ENCODE results near the gene SMIM12.

The SMIM12 gene, protein sequence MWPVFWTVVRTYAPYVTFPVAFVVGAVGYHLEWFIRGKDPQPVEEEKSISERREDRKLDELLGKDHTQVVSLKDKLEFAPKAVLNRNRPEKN

DNA sequence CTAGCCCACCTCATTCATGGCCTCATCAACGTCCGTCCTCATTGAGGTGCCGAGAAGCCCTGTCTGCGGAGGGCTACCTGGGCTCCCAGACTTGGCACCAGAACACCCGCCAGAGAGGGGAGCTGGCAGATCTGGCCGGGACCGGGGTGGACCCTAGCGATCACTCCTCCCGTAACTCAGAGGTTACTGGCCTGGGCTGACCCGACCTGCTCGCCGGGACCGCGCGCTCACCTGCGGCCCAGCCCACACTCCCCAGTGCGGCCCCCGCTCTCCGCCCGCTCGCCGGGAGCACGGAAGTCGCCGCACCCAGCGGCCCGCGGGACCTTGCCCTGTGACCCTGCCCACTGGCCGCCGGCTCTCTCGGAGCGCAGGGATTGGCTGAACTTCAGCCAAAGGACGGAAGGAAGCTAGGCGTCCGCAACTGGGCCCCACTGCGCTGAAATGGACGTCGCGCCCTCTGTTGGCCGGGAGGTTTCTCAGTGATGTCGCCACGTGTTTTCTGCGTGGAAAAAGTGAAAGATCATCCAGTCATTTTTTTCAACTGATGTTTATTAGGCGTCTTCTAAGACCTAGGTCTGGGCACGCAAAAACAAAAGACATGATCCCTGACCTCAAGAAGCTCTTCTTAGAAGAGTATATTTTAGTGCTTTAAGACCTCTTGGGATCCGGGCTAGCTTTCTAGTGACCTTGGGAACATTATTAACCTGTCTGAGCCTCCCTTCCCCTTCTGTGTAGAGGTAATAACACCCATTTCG lies at the start of gene SMIM12:
Gene SMIM12 (minus strand): TSS at position 304 of the 755 bp plus-strand sequence. CDS start 3,772 bp downstream, outside the sequence.
- DNase-seq (ENCODE audit: low read depth) = peak; percentile 81

DNA sequence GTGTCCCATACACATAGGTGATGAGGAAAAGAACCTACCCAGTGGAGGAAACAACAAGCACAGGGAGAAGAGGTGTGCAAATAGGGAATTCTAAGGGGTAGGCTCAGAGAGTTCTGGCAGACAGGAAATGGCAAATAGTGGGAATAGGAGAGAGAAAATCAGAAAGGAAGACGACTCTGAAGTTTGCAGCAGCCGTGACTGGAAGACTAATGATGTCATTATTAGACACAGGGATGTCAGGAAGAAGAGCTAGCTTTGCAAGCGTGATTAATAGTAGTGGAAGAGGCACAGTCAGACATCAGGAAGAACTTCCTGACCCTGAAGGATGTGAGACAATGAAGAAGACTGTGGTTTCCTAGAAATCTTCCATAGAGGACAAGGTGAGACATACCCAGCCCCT lies 48.8 kb upstream of the SMIM12 start:
- no peak for DNase-seq (ENCODE audit: low read depth)

DNA sequence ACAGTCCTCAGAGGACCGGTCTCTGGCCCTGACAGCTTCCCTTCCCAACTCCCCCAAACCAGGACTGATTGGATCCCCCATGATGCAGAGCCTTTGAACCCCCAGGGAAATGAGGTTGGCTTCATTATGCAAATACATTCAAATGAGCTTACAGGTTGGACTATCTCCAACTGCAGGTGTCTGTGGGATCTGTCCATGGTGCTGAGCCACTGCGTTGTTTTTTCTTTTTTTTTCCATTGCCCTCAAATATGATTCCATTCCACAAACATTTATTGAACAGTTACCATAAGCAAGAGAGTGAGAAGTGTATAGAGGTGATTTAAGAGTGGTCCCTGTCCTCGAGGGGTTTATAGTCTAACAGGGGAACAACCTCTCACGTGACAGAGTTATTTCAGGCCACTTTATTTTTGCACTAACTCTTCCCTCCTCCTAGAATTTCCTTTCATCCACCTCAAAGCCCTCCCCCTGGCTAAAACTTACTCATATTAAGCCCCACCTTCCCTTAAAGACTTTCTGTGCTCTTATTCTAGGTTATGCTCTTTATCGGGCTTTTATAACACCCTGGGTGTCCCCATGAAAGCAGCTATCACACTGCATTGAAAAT lies 48.0 kb upstream of the SMIM12 start:
- no peak for DNase-seq (ENCODE audit: low read depth)

DNA sequence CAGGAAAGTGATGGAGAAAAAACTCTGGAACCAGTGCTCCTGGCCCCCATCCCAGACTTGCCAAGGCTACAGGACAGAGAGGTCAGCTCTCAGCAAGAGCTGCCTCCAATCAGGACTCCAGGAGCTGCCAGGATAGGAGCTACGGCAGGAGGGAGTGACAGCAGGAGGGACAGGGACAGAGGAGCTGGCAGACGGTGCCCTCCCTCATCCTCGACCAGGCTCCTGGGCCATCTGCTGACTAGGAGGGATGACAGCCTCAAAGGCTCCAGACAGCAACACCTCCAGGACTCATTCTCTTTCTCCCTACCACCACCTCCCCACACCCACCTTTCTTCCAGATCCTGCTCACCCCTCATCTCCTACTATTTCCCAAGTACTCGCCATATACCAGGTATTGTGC lies 47.2 kb upstream of the SMIM12 start:
- DNase-seq (ENCODE audit: low read depth) = no peak

DNA sequence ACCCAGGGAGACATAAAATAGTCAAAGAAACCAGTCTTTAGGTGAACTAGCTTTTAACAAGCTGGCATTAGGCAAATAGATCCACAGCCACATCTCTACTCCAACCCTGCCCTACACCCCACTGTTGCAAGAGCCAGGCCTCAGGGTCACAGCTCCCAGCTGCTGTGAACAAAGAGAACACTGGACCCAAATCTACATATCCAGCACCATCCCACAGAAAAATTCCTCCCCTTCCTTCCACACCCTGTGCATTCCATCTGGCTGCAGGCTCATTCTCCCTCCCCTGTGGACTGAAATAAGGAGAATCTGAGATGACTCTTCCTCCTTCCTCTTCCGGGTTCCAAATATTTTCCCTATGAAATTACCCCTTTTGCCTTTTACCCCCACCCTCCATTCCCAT lies 46.7 kb upstream of the SMIM12 start:
- no peak for DNase-seq (ENCODE audit: low read depth)

DNA sequence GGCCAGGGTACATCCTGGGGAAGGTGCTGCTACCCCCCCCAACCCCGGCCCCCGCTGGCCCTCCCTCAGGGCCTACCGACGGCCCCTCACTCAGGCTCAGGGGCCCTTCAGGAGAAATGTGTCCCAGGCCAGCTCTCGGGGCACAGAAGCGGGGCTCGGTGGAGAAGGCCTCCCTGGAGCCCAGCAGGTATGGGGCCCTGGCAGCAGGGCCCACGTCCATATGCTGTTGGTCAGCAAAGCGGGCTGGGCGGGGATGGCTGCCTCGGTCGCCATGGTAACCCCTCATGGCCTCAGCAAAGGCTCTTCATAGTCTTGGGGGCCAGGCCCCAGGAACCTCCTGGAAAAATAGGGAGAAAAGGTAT lies 45.5 kb upstream of the SMIM12 start:
- DNase-seq (ENCODE audit: low read depth) = no peak

DNA sequence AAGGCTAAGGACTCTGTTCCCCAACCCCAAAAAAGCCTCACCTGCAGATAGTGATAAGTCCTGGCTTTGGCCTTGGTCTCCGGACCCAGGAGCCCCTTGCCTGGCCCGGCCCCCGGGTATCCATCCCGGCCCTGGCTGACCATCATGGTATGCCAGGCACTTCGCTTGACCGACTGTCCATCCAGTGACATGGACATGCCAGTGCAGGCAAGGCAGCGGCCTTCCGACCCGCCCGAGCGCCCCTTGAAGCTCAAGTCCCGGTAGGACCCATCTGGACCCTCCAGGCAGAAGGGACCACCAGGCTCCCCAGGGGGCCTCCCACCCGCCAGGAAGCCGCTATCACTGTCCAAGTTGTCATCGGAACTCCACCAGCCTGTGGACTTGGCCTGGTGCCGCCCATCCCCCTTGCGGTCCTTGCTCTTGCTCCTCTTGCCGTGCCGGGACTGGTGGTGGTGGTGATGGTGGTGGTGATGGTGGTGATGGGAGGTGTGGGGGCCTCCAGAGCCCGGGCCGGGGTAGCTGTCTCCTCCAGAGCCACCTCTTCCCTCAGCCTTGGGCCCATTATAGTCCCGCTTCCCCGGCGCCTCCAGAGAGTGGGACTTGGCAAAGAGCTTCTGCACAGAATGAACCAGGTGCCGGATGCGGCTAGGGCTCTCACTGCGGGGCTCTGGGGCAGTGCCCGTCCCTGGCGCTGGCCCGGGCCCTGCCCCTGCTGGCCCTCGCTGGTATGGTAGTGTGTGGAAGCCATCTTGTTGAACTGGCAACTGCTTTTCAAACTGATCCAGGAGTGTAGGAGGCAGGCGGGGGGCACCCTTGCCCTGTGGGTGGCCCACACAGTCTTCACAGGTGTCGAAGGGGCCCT lies 44.9 kb upstream of the SMIM12 start:
- DNase-seq (ENCODE audit: low read depth) = no peak

DNA sequence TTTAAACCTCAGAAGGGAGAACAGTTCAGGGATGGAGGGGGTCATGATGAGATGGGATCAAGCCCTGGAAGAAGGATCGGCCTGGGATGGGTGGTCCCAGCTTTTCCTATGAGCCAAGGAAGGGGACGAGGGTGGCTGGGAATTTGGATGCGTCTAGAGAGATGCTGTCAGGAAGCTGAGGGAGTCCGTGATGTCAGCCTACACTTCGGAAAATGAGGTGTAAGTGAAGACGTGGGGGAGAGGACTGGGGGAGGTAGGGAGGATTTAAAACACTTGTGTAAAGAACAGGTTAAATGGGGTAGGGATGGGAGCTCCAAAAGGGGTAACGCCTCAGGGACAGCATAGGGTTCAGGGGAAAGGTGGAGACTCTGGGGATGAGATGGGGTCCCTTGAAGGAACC lies 42.4 kb upstream of the SMIM12 start:
- no peak for DNase-seq (ENCODE audit: low read depth)

DNA sequence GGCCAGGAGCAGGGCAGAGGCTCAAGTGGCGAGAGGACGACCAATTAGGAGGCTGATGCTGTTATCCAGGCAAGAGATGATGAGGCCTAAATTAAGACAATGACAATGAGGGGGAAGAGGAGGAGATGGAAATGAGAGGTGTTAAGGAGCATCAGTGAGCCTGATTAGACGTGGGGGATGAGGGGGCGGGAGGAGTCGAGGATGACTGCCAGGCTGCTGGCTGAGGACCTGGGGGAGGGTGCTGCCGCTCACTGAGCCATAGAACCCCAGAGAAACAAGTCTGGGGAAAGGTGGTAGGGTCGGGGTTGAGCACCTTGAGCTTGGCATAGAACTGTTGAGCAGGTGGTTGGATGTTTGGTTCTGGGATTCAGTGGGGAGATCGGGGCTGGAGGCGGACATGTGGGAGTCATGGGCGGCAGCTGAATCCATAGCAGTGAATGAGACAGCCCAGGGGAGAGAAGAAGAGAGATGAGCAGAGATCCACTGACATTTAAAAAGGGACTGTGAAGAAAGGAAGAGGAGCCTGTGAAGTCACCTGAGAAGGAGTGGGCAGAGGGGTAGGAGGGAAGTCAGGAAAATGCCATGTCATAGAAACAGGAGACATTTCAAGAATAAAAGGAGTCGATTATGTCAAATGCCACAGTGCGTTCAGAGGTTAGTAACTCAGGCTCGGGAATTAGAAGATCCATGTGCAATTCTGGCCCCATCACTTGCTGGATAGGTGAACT lies 41.4 kb upstream of the SMIM12 start:
- no peak for DNase-seq (ENCODE audit: low read depth)

DNA sequence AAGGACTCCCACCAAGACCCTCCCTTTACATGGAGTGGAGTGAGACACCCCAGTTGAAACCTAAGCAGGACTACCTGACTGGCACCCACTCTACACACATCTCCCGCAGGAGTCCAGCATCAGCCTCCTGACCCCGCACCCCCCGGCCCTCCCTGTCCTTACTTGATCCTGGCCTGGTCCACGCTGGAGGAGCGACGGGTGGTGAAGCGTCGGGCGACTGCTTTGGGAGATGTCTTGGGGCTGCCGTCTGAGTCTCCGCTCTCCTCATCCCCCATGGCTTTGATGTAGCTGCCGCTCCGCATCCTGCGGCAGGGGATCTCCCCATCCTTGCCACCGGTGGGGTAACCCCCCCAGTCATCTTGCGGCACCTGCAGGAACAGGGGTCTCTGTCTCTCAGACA lies 40.4 kb upstream of the SMIM12 start:
- DNase-seq (ENCODE audit: low read depth) = no peak

DNA sequence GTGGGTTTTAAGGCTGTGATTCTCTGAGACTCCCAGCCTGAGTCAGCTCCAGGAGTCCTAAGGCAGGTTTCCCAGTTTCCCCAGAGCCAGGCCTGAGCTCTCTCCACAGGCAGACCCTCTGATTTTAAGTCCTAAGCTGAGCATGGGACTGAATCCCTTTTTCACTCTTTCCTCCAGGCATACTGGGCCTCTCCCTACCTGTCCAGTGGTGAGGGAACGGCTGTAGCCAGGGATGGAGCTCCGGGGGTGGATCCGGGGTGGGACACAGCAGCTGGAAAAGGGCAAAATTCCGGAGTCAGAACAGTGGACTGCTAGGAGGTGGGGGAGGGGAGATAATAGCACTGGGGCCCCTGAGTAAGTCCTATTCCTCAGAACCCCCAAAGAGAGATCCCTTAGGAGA lies 39.9 kb upstream of the SMIM12 start:
- no peak for DNase-seq (ENCODE audit: low read depth)

DNA sequence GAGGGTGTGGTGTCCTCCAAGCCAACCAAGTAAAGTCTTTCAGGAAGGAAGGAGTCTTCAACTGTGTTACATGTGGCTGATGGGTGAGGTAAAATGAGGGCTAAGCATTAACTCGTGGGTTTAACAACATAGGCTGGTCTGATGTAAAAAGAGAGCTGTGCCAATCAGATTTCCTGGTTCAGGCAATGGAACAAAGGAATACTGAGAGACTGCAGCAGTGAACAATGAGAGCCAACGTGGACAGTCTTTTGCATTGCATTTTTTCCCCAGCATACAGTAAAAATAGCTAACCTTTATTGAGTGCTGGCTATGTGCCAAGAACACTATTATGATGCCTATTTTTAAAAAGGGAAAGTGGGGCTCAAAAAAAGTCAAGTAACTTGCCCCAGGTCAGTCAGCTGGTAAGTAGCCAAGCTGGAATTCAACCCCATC lies 38.8 kb upstream of the SMIM12 start:
- no peak for DNase-seq (ENCODE audit: low read depth)

DNA sequence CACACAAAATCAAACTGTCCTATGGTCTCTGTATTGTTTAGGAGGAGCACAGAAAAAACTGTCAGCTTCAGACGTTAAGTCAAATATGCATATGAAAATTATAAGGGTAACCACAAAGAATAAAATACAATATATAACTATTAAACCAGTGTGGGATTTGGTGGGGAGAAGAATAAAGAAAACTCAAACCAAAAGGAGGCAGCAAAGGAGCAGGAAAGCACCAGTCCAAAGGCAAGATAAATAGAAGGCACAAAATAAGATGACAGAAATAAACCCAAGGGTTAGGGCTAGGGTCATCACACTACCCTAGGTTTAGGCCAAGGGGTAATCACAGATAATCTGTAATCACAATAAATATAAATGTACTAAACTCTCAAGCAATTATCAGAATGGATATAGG lies 37.1 kb upstream of the SMIM12 start:
- no peak for DNase-seq (ENCODE audit: low read depth)

DNA sequence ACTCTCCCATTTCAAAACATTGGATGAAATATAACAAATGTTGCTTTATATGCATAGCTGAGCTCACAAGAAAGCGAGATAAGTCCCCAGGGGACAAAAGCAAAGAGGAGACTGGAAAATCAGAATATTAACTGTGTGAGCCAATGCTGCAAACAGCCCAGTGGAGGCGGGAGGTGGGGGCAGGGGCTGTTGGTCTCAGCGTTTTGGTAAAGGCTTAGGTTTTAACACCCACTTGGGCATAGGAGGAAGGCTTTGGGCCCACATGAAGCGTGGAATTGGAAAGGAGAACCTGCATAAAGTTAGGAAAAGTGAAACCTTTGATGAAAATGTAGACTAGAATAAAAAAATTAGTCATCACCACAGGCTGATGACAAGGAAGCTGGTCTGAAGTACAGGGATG lies 30.2 kb upstream of the SMIM12 start:
- DNase-seq (ENCODE audit: low read depth) = no peak

DNA sequence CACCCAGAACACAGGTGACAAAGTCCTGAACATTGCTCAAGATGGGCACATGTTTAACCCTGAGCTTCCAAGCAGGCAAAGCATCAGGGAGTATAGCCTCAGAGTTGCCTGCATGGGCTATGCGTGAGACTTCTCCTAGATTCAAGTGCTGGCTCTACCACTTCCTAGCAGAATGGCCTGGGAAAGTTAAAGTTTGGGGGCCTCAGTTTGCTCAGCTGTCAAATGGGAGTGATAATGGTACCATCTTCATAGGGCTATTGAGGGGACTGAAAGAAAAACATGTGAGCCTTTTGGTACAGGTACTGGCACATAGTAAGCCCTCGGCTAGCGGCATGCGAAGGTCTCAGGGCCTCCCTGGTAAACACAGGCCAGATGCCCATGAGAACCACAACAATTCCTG lies 28.0 kb upstream of the SMIM12 start:
- DNase-seq (ENCODE audit: low read depth) = no peak

DNA sequence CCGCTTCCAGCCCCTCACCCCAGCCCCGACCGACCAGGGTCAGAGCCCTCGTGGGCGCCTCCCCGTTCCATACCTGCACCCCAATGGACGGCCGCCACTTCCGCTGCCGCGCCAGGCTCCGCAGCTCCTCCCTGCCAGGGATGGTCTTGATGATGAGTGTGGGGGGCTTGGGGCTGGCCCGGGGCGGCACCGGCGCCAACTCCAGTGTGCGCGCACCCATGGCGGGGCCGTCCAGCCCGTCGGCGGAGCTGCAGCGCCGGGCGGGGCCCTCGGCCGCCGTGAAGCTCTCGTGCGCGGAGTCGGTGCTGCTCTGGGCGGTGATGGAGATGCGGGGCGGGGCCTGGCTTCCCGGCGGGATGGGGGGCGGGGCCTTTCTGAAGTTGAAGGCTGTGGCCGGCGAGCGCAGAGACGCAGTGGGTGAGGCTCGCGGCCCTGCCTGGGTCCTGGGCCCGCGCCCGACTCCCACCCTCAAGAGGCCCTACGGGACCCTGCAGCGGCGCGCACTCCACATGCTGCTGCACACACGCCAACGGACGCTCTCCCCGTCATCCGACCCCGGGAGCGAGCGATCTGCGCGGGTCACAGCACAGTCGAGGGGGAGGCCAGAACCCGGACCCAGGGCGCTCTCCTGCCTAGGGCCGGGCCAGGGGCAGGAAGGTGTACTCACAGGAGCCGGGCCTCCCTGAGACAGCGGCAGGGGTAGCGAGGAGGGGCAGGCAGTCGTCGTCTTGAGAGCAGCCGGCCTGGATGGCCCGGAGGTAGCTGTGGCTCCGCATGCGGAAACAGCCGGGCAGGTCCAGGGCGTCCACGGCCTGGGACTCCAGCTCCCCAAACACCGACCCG lies 26.1 kb upstream of the SMIM12 start:
- DNase-seq (ENCODE audit: low read depth) = peak; percentile 10

DNA sequence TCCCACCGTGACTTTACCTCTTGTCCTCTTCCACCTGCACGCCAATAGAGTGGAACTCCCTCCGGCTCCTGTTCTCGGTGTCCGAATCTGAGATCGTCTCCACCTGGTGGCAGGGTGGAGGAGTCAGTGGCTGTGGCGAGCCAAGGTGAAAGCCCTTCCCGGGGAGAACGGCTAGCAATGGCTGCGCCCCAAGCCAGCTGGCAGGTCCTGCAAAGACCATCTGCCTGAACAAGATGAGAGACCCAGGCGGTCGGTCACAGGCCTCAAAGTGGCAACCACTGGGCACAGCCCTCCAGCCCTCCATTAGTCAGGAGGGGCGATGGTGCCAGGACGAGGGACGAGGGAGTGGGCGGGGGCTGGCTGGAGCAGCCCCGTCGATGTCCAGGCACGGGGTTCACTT lies 25.4 kb upstream of the SMIM12 start:
- no peak for DNase-seq (ENCODE audit: low read depth)

DNA sequence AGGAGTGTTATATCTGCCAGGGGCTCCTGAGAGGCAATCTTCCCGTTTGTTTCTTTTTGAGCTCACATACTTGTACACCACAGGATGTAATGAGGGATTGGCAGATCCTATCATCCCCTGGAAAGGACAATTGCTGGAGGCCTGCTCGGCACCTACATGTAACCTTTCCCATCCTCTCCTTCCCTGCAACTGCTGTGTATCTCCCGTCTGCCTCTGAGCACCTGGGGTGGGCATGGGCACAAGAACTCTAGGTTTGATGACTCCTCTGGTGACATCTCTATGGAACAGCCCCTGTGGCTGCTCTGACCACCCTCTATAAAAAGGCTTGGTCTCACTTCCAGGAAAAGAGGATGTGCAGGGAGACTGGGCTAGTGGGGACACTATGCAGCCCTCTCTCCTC lies 25.0 kb upstream of the SMIM12 start:
- DNase-seq (ENCODE audit: low read depth) = no peak

DNA sequence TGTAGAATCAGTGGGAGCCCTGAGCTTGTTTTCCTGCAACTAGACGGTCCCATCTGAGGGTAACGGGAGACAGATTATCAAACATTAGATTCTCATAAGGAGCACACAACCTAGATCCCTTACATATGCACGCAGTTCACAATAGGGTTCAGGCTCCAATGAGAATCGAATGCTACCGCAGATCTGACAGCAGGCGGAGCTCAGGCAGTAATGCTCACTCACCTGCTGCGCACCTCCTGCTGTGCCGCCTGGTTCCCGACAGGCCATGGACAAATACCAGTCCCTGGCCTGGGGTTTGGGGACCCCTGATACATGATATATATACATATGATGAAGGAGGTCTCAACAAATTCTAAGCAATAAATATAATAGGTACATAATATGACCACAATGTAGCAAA lies 19.7 kb upstream of the SMIM12 start:
- no peak for DNase-seq (ENCODE audit: low read depth)

DNA sequence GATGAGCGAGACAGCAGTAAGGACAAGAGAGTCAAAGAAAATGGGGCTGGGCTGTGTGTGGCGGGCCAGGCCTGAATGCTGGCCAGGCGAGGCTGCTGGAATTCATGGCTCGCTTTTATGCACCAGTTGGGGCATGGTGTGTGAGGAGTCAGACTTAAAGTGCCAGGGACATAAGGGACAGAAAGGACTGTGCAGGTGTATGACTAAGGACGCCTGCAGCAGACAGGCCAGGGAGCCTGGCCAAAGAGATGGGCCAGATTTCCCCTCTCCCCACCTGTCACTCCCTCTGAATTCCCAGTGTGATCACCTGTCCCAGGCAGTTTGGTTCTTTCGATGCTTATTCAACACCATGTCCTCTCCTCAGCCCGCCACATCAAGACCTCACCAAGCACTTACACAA lies 16.9 kb upstream of the SMIM12 start:
- no peak for DNase-seq (ENCODE audit: low read depth)

DNA sequence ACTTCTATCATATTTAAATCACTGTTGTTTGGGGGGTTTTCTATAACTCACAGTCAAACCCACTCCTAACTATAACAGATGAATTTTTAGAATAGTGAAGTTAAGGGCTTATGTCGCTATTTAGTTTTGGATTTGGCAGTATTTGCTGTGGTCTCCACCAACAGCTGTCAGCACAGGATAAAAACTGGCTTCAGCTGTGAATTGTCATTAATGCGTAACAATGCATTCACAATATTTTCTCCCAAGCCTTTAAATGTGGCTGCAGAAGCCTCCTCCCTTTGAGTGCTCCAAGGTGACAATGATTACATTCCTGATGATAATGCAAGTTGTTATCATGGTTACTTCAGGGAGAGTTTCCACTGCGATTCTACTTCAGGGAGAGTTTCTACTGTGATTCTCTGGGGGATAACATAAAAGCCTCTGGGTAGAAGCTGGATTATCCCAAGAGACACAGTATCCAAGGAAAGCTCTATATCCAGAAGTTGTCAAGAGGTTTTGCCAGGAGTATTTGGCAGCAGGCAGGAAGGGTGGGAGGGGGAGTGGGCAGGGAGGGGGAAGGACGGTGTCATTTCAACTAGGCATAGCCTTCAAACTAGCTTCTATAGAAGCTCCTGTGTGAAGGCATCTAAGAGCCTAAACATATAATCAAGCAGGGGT lies 14.9 kb upstream of the SMIM12 start:
- no peak for DNase-seq (ENCODE audit: low read depth)
